Body of pancreas (tissue), 4 donors: Measurements from ENCODE around the gene CCL4.

Experiments
- POLR2A ChIP-seq, 3 donors: fragments of 450-650 bp; IDR thresholded peaks; one replicate each; pipeline ENCODE4 v1.6.1; 2016; ENCODE audit warnings: antibody characterized with exemption in 3 of 3, mild to moderate bottlenecking in 2 of 3
- TF ChIP-seq, protein P1 (sequence below), 7 experiments: fragments of 450-650 bp in 4 of 7; fragments of 200-600 bp in 3 of 7; sonication (generic) in 3 of 7; IDR thresholded peaks; one replicate each; pipeline ENCODE4 v1.5.1; 2016 to 2019; ENCODE audit warnings: antibody characterized with exemption in 7 of 7

DNA sequence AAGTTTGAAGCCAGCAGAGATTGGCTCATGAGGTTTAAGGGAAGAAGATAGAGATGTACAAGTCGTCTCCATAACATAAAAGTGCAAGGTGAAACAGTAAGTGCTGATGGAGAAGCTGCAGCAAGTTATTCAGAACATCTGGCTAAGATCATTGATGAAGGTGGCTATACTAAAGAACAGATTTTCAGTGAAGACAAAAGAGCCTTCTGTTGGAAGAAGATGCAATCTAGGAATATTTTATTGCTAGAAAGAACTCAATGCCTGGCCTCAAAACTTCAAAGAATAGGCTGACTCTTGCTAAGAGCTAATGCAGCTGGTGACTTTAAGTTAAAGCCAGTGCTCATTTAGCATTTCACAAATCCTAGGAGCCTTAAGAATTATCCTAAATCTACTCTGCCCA, 26.0 kb downstream of the CCL4 start:
- TF ChIP-seq, protein P1, sequence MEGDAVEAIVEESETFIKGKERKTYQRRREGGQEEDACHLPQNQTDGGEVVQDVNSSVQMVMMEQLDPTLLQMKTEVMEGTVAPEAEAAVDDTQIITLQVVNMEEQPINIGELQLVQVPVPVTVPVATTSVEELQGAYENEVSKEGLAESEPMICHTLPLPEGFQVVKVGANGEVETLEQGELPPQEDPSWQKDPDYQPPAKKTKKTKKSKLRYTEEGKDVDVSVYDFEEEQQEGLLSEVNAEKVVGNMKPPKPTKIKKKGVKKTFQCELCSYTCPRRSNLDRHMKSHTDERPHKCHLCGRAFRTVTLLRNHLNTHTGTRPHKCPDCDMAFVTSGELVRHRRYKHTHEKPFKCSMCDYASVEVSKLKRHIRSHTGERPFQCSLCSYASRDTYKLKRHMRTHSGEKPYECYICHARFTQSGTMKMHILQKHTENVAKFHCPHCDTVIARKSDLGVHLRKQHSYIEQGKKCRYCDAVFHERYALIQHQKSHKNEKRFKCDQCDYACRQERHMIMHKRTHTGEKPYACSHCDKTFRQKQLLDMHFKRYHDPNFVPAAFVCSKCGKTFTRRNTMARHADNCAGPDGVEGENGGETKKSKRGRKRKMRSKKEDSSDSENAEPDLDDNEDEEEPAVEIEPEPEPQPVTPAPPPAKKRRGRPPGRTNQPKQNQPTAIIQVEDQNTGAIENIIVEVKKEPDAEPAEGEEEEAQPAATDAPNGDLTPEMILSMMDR (IDR thresholded peaks at IDR 0.05) = no peak
- no peak for TF ChIP-seq POLR2A (IDR thresholded peaks at IDR 0.05)
